ENCODE data around the gene ITGA2.

The ITGA2 gene

DNA sequence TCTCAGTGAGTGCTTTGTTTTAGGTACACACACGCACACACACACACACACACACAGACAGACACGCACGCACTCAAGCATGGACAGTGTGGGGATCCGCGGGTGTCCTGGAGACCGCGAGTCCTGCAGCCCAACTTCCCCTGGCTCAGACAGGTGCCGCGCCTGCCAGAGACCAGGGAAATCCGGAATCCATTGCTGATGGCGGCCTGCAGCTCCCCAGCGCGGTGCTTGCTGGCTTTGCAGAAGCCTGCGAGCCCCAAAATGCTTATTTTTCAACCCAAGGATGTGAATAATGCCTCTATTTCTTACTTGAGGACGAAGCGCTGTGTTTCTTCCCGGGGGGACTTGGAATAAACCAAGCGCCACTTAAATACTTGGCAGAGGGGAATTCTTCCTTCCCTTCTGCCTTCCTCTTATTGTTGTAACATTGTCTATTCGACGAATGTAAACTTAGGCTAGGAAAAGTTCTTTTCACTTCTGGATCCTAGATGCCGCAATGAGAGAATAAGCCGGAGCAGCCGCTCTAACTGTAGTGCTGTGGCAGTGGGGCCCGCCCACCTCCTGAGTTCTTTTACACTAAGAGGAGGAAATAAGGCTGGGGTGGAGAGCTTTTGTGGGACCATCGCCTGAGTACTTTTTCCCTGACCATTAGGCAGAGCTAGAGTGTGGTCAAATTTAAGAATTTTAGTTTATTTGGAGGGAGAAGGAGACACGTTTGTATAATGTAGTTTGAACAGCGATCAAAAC, 802 bp downstream of the ITGA2 start:
- peak; percentile 15 to 23 for DNase-seq

DNA sequence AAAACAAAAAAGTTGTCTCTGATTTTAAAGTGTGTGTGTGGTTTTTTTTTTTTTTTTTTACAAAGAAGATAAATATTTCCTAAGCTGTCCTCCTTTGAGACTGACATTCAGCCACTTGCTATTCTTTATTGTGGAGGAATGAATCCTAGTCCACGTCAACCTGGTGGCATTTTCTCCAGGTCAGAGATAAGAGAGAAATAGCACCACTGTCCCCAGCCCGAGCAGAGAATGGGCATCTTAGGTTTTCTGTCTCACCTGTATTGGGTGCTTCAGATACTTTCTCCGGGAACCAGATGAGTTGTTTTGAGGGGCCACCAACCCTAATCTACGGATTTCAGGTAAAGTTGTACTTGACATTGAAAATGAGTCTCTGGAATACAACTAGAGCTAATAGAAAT, 1.4 kb downstream of the ITGA2 start:
- no peak for DNase-seq

DNA sequence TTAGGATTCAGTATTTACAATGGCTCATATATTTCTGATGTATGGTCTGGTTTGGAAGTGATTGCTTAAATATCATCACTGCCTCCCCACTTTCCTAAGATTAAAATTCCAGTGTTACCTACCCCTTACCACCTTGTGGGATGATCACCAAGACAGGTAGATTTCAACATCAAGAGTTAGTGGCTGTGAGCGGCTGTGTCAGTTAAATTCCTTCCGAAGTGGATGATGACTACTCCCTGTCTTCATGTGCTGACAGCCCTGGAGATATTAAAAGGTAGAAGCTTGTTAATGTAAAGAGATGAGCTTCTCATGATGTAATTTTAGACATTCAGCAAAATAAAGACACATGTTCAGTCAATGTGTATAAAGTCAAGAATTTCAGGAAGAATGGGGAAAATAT, 4.2 kb downstream of the ITGA2 start:
- no peak for DNase-seq

DNA sequence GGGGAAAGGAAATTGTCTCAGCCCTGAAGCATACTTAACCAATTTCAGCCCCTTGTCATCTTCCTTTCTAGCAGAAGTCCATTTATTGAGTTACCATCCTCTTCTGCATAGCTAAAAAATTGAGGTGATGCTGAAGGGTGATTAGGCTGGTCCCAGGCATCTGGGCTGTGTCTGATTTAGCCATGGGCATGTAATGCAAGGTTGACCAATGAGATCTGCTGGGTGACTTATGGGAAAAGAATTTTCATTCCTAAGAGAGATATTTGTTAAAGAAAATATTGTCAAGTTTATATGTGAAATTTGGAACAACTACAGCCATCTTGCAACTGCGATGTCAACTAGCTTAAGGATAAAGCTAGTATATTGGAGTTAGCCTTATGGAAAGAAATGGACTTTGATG, 5.1 kb downstream of the ITGA2 start:
- no peak for DNase-seq

DNA sequence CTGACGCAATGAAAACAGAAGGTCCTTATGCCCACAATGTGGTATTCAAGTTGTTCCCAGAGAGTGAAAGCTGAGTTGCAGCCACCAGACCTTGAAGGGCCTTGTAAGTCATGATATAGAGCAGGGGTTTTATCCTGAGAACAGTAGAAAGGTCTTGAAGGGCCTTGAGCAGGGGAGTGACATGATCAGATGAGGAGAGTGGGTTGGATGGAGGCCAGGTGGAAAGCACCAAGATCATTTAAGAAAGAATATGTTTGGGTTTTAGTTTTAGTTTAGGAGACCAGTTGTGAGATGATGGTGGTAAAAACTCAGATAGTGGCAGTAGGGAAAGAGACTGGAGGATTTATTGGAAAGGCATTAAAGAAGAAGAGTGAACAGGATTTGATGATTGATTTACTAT, 5.9 kb downstream of the ITGA2 start:
- no peak for DNase-seq

DNA sequence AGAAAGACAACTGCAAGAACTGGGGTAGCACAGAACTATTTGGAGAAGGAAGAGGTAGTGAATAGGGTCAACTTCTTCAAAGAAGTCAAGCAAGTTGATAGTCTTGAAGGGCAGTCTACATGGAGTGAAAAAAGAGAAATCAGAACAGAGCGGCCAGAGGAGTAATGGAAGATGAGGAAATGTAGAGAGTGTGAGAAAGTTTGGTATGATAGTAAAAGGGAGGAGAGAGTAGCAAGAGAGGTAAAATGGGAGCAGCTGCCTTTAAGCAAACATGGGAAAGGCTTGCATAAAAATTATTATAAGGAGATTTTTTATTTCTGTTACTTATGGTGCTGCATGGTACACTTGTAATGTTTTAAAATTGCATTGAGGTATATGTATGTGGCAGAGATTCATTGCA, 6.8 kb downstream of the ITGA2 start:
- no peak for DNase-seq

DNA sequence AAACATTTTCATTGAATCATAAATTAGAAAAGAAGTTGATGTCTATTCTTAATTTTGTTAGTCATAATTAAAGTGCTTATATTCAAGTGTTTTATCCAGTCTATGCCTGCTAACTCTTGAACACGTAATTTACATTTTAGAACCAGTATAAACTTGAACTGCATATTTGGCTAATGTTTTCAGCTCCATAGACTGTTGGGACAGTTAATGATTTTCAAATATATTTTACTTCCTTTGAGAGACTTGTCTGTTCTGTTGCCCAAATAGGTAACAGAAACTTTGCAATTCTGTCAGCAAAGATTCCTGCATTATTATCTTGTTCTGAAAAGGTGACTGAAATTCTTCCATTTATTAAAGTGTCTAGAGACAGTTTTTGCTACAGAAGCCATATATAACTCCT, 7.8 kb downstream of the ITGA2 start:
- no peak for DNase-seq

DNA sequence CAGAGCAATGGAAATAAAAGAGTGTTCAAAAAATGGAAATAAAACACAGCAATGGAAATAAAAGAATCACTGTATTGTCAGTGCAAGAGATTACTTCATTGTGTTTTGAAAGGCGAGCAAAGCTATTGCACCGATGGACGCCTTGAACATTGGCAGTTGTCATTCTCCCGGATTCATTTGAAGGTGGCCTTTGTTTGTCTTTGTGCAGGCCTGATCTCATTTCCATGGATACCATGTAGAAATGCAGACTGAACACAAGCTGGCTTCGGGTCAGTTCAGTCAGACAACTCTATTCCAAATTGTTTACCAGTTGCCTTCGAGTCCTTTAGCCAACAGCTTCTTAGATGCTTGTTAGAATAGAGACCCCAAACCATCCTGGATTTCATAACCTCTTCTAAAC, 8.3 kb downstream of the ITGA2 start:
- DNase-seq = no peak

DNA sequence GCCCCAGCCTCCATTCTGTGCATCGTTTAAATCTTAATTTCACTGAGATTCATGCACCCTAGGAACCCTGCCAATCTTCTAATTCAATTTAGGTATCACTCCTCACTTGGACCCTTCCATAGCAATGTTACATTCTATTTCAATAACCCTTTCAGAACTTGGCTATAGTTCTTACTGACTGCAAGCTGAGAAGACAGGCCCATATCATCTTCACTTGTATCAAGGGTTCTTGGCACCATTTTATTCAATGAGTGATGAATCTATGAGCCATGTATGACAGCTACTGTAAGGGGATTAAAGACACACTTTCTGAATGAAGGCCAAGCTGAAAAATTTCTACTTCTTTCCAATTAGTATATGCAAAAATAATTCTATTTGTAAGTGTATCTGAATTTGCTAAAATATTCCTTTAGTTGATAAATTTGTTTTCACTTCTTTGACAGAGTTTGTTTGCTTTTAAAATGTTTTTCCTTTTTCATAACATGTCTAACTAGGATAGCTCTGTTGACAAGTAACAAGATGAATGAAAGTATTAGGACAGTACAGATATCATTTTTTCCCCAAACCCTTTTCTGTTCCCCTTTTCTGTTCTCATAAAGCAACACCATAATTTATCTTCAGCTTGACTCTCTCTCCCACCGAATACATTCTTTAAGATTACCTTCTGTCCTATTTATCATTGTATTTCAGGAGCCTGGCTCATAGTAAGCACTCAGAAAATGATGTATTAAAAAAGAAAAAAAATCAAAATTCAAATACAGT, 9.6 kb downstream of the ITGA2 start:
- DNase-seq = no peak

DNA sequence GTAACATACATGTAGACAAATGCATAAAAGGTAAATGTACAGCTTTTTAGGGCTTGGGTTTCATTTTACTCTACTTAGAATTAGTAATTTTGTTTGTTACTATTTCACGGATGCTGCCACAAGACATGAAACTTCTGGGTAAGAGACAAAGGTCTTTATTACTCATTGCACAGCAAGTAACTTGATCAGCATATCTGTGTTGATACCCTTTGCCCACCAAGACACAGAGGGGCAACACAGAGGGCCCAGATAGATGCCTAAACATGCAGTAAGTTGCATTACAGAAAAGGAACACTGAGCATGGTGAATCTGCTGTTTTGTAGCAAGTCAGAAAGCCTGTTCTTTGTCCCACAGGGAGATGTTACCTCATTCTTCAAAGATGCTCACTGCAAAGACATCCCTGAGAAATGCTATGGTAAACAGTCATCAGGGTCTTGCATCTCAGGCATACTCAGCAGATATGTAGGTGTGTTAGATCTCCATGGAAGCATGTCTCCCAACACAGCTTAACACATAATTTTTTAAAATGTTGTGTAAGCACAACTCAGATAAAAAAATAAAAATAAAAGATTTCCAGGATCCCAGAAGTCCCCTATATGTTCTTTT, 10.3 kb downstream of the ITGA2 start:
- no peak for DNase-seq

DNA sequence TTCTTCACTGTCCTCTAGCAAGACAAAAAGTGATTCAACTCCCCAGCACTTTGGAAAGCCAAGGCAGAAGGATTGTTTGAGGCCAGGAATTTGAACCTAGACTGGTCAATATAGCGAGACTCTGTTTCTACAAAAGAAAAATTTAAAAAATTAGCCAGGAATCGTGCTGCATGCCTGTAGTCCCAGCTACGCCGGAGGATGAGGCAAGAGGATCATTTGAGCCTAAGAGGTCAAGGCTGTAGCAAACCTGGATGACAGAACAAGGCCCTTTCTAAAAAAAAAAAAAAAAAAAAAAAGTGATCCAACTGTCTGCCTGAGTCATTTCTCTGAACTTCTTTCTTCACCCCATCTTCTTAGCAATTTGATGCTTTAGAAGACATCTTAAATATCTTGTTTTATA, 12.4 kb downstream of the ITGA2 start:
- no peak for DNase-seq

DNA sequence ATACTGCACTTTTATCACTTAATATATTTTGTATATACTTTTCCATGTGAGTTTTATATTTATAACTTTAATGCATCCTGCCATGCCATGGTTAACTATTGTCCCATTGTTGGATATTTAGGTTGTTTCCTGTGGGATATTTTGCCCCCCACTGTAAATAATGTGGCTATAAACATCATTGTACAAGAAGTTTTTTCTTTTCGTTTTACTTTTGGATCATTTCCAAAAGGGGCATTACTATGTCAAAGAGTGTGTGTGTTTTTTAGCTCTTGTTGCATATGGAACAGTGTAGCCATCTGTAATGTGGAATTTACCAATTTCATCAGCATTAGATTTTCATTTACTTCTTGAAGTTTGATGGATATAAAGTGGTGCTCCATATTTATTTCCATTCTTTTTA, 13.3 kb downstream of the ITGA2 start:
- no peak for DNase-seq

DNA sequence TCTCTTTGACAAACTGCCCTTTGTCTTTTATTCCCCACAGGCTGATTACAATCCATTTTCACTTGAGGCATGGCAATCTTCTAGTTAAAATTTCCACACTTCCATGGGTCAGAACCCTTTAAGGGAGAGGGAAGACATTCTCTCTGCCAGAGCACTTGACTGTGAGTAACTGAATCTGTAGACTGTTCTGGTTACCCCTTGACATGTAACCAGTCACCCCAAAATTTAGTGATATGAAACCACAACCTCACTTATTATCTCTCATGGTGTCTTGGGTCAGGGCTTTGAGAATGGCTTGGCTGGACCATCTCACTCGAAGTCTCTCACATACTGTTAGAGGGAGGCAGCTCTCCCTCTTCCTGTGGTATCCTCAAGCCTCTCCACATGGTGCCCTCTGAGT, 14.0 kb downstream of the ITGA2 start:
- DNase-seq = no peak

DNA sequence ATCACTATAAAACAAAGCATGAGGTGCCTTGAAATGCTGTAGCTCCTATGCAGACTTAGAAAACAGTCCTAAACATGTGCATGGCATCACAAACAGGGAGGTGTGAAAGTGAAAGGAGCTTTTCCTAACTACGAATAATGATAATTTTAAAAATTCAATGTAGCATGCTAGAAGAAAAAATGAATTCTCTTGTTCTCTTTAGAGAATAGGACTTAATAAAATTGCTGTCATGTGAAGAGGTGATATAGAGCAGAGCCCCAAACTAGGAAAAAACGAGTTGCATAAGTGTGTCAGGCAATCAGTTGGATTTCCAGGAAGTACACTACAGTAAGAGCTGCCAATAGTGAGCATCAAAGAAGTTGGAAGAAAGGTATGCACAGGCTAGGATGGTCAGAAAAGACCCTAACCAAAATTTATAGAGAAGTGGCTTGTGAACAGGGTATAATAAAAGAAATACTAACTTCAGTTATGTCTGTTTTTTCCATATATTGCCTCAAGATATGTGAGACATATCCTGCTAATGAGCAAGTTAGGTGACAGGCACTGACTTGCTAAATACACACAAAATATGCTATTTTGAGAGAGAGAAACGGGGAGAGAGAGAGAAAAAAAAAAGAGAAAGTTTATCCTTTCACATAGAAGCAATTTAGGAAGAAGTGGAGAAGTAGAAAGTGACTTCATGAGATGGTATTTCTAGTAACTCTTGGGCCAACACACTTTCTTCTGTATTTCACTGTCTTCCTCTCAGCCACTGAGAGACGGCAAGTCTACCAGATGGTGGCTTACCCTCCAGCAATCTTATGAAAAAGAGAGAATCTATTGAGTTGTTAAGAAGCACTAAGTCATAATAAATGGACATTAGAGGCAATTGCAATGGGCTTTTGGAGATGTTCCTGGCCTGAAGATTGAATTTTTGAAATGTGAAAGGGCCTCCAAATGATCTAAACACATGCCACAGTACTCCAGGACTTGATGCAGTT, 18.0 kb downstream of the ITGA2 start:
- no peak for DNase-seq

DNA sequence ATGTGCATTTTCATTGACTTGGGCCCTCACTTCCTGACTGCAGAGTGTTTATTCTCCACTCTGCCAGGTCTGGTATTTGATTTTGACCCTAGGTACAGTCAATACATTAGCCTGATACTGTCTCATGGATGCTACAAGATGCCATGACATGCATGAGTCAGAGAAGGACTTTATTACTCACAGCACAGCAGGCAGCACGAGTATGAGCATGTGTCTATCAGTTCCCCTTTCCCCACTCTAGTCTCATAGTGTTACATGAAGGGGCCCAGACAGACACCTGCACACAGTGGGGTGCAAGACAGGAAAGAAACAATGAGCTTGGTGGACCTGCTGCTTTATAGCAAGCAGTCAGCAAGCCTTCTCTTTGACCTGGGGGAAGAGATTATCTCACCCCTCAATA, 19.6 kb downstream of the ITGA2 start:
- peak in 1 of 2 donors; percentile 9 for DNase-seq

DNA sequence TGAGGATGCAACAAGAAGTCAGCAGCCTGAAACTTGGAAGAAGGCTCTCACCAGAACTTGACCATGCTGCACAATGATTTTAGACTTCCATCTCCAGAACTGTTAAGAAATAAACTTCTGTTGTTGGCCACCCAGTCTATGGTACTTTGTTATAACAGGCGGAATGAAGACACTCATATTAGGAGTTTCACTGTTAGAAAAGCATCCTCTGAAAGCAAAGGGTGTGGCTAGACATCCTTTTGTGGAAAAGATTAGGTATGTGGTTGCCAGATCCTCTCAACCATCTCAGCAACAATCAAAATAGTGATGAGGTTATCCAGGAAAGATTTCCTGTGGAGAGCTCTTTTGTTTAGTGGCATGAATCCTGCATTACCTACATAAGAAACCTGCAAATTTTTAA, 20.7 kb downstream of the ITGA2 start:
- no peak for DNase-seq

DNA sequence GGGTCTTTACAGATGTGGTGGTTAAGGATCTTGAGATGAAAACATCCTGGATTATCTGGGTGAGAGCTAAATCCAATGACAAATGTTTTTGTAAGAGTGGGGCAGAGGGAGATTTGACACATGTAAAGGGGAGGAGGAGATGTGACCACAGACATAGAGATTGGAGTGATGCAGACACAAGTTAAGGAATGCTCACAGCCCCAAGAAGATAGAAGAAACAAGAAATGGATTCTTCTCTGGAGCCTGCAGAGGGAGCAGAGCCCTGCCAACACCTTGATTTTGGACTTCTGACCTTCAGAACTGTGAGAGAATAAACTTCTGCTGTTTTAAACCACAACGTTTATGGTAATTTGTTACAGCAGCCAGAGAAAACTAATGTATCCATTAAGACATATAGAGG, 21.7 kb downstream of the ITGA2 start:
- DNase-seq = no peak

DNA sequence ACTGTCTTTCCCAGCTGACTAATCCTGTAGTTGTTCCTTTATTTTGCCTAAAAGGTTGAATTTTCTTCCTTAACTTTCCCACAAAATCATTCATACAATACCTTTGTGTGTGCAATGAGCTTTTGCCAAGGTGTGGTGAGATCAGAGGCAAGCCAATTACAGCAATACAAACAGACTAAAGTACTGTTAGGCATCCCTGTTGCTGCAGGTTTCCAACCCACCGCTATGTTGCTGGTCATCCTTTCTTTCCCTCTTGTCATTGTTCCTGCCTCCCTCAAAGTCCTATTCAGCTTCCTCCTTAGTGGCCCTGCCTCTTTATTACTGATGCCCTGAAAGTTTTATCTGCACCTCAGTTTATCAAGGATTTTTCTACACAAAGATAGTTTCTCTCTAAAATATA, 22.1 kb downstream of the ITGA2 start:
- DNase-seq = no peak

DNA sequence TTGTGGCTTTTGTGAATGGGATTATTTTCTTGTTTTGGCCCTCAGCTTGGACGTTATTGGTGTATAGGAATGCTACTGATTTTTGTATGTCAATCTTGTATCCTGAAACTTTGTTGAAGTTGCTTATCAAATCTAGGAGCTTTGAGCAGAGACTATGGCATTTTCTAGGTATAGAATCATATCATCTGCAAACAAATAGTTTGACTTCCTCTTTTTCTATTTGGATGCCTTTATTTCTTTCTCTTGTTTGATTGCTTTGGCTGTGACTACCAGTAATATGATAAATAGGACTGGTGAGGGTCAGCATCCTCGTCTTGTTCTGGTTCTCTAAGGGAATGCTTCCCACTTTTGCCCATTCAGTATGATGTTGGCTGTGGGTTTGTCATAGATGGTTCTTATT, 24.7 kb downstream of the ITGA2 start:
- DNase-seq = no peak

DNA sequence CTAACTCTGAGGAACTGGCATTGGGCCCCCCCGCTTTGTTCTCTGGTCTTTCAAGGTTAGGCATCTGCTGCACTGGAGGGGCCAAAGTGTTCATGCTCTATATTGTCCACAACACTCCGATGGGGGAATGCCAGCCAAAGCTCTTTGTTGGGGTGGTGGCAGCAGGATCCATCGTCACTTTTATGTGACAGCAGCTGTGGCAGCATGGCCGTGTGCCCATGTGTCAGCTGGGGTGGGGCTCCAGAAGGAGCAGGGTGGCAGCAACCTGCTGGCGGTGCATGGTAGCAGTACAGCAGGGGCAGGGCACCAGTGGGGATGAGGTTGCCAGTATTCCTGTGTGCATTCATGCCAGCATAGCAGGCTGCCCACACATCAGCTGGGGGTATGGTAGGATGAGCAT, 28.2 kb downstream of the ITGA2 start:
- DNase-seq = no peak

DNA sequence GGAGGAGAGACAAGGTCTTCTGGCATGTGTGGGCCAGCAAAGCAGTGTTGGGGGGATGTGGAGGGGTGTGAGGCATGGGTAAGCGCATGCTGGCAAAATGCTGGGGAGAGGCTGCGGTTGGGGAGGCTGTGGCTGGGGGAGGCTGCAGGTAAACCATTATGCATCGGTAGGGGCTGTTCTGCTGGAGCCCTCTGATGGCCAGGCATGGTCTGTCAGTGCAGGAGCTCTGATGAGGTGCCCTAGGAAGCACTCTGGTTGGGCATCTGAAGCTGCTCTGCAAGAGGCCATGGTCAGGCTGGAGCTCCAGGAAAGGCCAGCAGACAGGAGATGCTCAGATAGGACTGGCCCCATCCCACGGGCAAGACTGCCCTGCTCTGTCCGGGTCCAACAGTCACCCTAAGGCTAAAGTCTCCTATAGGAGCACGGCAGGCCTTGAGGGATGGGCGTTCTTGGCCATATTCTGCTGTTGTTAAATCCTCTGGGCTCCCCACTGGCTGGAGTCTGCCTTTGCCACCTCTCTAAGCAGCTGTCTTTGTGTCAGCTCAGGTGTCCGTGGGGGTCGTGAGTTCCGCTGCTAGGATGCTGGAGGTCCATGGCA, 28.7 kb downstream of the ITGA2 start:
- no peak for DNase-seq

DNA sequence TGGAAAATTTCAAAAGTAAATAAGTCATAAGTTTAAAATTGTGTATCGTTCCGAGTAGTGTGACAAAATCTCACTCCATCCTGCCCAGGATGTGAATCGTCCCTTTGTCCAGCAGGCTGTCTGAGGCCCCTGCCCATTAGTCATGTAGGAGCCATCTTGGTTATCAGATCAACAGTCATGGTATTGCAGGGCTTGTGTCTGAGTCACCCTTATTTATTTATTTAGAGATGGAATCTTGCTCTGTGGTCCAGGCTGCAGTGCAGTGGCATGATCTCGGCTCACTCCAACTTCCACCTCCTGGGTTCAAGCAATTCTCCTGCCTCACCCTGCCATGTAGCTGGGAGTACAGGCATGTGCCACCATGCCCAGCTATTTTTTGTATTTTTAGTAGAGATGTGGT, 30.2 kb downstream of the ITGA2 start:
- no peak for DNase-seq
